ENCODE results near the gene CNNM3.
A peak's percentile ranks its signal among the peaks of the same experiment; 100 is the strongest.
"Not testable (repeated sequence)": the region's sequence is repeated elsewhere in the genome, so short reads cannot be mapped to it uniquely, and the experiment has no call there.

CNNM3 gene

DNA sequence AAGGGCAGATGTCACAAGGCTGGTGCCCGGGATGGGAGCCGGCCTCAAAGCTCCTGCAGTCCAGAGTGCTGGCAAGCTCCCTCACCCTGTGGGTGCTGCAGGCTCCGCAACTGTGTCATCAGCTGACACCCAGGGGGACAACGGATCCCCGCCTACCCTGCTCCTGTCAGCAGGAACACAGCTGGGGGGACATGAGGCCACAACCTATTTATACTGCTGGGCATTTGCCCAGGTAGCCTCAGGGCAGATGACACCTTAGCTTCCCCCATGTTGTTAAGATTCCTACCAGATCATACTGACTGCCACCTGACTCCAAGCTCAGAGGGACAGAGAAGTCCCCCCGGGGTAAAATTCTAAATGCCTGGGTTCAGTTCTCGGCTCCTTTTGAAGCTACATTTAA, 26.5 kb downstream of the CNNM3 start:
- DNase-seq = no peak

DNA sequence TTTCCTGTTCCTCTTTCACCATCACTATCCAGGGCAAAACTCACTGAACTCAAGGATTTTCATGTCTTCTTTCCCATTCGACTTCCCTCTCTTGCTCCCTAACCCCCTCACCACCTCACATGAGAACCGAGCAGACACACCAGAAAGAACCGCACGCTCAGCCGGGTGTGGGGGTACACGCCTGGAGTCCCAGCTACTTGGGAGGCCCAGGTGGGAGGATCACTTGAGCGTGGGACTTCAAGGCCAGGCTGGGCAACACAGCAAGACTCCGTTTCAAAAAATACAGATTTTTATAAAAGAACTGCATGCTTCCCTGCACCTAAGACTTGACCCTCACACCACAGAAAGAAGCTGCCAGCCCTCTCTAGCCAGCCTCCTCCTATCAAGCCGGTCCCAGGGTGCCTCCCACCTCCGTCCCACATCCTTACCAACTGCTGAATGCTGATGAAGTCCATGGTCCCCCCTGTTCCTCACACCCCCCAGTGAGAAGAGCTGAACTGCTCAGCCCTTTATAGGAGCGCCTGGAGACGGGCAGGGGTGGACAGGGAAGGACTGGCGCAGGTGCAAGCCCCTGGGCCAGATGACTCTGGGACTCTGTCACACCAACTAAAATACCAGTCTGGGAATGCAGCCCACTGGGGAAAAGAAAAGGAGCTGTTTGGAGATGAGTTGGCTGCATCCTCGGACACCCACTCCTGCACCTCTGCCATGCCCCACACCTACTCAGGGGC, 27.6 kb downstream of the CNNM3 start, which contains the start of gene ANKRD23:
Gene ANKRD23, minus strand, starts transcription at position 484 of the 731 bp plus-strand sequence. Its CDS starts 29 bp downstream, at position 455.
- DNase-seq = no peak

DNA sequence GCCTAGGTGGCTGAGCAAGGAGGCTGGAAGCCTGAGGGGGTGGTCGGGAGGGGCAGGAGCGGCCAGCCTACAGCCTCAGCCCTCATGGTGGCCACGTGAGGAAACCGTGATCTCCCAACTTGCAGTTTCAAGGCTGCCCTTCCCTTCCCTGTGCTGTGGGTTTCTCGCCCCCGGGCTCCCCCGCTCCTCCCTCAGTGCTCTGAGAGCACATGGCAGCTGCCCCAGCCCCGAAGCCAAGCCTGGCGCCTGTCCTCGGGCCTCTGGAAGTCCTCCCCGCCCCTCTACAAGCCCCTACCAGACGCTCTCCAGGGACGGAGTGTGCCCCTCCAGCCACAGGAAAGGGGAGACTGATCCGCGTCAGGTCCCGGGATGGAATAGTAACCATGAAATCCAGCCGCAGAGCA, 28.3 kb downstream of the CNNM3 start:
- no peak for DNase-seq

DNA sequence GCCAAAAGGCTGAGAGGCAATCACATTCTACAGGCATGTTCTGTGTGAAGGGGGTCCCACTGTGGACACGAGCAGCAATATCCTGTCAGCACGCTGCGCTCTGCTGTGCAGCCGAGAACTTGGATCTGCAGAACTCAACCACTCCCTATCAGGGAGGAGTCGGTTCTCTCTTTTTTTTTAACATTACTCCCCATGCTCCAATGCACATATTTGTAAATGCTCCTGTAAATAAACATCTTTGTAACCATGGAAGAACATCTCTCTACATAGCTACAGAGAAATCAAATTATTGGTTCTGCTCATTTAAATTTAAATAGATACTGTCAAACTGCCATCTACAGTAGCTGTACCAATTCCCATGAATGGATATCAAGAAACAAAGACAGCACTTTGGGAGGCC, 30.8 kb downstream of the CNNM3 start:
- DNase-seq = no peak

DNA sequence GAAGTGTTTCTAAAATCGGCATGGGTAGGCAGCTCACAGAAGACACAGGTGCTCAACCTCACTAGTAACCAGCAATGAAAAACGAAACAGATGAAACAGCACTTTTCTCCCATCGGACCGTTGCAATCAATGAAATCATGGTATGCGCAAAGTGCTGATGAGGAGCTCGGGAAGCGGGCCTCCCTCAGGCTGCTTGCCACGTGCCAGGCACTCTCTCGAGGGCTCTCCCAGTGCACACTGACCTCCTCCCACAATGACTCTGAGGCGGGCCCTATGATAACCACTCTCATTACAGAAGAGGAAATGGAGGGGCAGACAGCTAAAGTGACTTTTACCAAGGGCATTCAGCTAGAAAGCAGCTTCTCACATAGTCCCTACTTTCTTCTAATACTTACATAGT, 31.5 kb downstream of the CNNM3 start:
- no peak for DNase-seq

DNA sequence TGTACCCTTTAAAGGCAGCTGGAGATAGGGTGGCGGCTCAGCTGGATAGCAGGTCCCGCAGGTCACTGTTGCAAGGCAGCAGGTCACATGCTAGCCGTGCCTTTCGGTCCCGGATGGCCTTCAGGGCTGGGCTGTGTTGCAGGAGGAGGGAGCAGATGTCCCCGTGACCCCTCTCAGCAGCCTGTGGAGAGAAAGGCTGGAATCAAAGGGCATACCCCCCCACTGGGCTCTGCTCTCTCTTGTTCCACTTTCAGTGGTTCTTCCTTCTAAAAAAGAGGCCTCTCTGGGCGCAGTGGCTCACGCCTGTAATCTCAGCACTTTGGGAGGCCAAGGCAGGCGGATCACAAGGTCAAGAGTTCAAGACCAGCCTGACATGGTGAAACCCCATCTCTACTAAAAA, 32.2 kb downstream of the CNNM3 start:
- DNase-seq = no peak

DNA sequence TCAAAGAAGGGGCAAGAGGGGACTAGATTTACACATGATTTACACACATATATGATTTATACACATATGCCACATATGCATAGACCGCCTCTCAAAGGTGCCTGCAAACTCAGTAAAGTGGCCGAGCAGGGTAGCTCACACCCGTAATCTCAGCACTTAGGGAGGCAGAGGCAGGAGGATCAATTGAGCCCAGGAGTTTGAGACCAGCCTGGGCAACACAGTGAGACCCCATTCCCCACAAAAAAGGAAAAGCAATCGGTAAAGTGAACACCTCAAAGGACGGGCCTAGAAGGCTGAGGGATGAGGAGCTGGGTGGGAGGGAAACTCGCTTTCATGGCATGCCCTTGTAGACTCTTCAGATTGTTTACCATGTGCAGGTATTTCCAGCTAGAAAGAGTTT, 36.6 kb downstream of the CNNM3 start:
- no peak for DNase-seq

DNA sequence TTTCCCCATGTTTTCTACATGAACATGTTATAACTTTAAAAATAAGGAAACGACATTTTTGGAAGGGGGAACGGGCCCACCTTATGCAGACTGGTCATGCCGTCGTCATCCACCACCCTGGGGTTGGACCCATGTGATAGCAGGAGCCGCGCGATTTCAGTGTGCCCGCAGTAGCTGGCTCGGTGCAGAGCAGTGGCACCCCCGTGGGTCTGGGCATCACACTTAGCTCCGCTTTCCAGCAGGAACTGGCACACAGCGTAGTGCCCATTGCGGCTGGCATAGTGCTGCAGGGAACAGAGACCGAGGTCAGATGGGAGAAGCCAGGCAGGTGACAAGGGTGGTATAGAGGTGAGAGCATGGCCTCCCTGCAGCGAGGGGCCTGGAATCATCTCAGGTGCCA, 37.3 kb downstream of the CNNM3 start:
- peak; percentile 26 for DNase-seq

DNA sequence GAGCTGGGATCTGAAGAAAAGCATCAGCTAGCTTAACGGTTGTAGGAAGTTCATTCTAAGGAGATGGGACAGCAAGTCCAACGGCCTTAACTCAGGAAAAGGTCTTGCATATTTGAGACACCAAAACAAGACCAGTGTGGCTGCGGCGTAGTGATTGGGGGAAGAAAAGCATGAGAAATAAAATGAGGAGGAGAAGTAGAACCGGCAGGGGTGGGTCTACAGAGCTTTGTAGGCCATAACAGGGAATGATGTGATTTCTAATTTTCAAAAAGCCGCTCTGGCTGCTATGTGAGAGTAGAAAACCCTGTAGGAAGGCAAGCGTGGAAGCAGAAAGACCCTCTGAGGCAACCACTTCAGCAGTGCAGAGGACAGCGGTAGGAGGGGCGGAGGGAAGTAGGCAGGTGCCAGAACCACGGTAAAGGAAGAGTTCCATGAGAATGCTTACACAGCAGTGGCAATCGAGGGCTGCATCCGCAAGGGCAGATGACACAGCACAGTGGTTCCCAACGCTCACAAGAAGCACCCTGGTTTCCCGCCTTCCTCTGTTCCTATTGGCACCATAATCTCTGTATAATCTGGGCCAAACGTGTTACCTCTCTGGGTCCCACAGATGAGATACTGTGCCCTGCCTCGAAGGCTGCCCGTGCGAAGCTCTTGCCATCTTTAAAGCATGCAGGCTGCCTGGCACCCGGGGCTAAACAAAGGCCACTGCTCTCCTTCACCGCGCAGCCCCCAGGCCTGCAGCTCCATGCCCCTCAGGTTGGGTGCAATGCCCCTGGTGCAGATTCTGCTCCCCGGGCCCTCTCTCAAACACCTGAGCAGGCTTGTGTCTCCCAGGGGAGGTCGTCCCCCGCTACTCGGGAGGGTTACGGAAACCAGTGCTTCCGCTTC, 41.0 kb downstream of the CNNM3 start:
- DNase-seq = no peak

DNA sequence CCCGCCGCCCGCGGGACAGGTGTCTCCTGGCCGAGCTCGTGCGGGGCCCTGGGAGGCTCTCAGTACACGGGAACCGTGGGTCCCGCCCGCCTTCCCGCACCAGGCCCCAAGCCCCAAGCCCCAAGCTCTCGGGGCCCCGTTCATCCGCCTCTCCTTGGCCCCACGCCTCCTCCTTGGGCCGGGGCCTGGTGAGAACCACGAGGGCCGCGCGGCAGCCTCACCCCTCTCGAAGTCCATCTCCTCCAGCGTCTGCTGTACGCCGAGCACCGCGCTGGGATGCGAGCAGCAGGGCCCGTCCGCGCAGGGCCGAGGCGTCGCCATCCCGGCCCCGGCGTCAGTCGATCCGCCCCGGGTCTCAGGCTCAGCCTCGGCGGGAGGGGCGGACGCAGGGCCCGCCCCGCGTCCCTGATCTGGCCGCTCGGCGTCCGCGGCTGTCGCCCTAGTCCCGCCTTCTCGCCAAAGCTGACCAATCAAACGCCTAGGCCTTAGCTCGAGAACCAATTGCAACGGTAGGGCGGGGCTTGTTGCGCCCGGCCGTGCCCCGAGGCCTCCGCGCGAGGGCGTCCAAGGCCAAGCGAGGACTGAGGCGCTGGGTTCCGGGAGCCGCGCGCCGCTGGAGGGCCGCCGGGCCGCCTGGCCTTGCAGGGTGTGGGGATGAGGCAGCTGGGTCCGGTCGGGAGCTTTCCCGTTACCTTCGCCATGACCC, 41.8 kb downstream of the CNNM3 start, which contains the start of gene ANKRD39:
Gene ANKRD39, minus strand, starts transcription at position 350 of the 706 bp plus-strand sequence. Its CDS starts 29 bp downstream, at position 321.
- DNase-seq = peak; percentile 98

DNA sequence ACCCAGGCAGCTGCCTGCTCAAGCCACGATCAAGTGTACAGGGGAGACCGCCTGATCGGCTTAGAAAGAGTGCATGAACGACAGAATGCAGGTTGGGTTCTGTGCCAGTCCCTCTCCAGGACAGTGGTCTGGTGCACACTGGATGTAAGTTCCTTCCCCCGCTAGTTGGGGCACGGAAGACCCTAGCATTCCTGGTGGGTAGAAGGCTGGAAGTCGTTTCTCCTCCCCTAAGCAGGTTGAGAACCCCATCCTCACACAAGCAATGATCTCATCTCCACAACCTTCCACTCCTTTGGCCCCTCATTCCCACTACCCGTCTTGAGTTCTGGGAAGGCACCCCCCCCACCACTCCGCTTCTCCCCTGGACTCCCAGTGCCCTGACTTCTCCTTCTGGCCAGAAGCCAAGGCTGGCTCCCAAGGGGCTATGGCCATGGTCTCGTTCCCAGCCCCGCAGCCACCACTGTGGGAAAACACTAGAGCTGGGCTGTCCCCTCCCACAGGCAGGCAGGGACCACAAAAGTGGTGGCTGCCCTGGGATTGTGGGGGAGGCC, 43.1 kb downstream of the CNNM3 start:
- DNase-seq = peak; percentile 29

DNA sequence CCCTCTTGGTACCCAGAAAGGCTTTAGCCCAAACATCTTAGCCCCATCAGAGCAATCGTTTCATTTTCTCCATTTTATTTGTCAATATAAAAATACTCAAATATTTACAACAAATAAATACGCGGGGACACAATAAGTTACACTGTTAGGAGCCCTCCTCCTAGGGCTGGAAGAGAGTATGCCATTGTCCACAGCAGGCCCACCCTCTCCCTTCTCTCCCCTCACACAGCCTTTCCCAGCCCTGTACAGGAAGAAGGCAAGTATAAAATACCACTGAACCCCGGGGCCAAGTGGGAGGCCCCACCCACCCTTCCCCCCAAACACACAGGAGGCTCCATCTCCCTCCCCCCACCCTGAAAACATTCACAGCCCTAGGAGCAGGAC, 43.6 kb downstream of the CNNM3 start:
- DNase-seq = no peak

DNA sequence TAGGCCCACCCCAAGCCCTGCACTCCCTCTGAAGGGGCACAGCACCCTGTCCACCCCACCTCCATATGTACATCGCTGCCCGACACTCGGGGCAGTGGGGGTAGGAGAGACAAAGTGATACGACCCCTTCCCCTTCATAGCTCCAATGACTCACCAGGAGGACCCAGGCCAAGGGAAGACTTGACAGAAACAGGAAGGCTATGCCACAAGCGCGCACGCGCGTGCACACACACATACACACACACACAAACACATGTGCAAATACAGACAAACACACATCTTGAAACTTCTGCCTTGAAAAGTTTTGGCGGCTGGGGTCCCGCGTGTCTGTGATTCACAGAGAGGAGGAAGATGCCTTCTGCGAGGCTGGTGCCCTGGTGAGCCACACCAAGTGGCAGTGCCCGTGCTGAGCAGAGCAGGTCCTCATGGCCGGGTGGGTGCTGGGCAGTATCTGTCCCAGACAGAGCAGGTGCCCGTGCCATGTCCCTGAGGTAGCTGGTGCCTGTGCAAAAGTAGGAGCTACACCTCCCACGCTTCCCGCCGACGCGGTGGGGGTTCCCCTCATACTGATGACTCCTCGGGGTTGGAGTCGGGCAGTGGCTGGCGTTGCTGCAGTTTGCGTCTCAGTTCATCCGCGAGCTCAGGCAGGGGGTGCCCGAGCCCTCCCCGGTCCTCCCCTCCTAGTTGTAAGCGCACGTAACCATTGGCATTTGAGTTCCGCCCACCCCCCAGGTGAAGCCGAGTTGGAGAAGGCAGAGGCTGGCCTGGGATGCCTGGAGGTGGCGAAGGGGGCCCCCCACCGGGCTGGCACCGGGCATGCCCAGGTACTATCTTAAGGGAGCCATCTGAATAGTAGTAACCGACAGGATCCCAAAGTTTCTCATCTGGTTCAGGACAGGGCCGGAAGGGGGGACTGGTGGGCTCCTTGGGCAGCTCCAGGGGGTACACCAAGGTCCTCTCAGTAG, 44.3 kb downstream of the CNNM3 start:
- DNase-seq = no peak

DNA sequence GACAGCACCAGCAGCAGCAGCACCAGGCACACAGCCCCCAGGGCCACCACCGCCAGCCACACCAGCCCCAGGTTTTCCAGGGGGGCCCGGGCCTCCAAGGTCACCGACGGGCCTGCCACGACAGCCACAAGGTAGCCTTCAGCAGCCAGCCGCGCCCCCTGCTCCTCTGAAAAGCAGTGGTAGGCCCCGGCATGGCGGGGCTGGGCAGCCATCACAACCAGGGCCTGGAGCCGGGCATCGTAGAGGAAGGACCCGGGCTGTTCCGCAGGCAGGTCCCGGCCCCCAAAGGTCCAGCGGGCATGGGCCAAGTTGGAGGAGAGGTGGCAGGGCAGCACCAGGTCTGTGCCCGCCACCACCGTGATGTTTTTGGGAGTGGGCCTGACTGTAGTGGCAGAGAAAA, 45.0 kb downstream of the CNNM3 start:
- DNase-seq = no peak

DNA sequence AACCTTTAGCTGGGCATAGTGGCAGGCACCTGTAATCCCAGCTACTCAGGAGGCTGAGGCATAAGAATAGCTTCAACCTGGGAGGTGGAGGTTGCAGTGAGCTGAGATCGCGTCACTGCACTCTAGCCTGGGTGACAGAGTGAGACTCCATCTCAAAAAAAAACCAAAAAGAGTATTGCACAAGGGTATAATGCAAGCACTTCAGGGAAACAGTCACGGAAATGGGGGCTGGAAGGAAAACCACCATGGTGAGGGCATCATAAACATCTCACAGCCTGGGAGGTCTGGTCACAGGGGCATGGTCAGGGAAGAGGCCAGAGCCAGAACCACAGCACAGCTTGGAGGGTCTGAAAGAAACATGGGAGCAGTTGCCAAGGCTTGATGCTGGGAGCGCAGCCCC, 47.0 kb downstream of the CNNM3 start:
- DNase-seq = not testable (repeated sequence)

DNA sequence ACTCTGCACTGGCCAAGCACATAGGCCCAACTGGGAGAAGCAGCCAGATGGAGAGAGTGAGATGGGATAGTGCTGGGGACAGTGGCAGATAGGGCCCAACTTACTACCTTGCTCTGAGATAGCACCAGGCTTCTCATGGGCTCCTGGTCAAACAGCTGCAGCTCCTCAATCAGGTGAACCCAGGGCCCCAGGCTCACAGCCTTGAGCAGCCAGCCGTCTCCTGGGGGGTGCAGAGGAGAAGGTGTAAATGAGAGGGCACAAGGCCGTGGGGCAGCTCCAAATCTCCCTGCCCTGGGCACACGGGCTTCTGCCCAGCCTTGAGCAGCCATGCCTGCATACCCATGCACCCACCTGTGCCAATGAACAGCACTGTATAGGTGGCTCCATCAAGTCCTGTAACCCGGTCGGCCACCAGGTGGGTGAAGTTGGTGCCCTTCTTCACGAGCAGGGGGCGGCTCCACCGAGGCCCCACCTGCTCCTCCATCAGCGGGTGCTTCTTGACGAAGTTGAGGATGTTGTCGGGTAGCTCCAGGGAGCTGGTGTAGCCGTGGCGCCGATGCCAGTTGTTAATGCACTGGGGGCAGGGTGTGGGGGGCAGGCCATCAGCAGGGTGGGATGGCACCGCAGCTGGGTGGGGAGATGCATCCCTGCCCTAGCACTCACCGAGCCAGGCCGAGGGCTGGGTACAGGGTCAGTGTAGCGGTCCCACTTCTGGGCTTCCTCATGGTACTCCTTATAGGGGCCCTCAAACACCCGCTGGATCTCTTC, 47.7 kb downstream of the CNNM3 start:
- DNase-seq = no peak

DNA sequence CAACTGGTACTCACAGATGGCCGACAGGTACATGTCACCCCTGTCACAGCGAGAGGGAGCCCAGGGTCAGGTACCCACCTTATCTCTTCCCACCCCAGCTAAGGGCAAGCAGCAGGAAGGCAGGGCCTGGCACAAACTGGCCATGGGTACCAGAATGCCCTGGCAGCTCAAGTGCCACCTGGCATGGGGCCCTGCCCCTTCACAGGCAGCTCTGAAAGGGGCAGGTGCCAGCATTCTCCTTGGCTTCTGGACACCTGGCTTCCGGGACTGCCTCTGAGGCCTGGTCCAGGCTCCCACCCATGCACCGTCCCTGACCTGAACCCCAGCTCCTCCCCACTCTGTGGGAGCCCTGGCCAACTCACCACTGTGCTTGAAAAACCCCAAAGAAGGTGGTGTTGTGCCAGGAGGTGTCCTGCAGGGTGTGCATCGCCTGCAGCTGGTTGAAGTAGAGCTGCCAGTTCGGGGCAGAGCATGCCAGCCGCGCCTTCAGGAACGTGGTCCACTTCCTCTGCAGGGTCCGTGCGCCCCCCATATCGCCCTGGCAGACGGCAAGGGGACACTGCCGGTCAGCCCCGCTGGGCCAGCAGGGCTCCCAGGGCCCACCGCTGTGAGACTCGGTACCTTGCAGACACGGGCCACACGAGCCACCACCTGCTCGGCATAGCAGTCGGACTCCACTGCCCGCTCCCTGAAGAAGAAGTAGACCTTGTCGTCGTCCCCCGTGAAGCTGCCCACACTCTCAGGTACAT, 48.4 kb downstream of the CNNM3 start:
- no peak for DNase-seq

DNA sequence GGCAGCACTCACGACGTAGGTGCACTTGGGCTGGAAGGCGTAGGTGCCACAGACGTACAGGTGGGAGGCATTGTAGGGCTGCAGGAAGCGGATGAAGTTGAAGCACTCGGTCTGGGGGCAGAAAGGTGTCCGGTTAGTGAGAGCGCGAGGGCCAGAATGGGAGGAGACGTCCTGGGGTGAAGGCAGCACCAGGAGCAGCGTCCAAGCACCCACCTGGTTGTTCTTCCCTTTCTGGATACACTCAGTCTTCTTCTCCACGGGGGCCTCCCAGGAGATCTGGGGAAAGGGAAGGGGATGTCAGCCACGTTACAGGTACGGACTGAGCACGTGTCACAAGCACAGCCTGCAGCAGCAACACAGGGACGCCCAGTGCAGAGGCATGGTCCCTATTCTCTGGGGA, 49.6 kb downstream of the CNNM3 start:
- DNase-seq = no peak

DNA sequence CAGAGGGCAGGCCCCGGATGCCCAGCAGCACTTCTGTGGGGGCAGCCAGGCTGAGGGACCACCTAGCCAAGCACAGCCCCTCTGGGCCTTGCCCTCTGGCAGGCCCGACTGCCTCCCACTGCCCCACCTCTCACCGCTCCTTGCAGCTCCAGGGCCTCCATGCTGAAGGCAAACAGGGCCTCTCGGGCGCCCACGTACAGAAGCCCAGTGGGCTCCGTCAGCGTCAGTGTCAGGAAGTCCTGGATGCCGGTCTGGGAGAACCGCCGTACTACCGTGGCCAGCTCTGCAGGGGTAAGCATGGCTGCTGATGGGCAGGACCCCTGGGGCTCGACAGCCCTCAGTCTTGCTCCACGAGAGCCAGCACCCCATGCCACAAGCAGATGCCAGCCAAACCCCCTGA, 50.1 kb downstream of the CNNM3 start:
- DNase-seq = no peak

DNA sequence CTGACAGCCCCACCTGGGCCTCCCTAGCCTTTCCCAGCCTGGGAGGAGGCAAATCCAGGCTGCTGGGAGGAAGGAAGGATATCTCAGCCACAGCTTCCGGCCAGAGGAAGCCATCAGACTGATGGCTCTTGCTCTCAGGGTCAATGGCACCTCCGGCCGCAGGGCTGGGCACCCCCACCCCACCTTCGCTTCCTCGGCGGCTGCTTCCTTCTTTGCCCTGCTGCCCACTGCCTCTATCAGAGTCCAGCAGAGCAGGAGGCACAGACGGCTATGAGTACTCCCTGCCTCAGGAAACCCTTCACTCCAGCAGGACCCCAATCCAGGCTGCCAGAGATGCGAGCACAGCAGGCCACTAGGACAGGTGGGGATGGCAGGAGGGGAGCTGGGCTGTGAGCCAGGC, 50.5 kb downstream of the CNNM3 start:
- DNase-seq = no peak
